ENCODE measurements around the gene PREB. TPM values are rescaled to one million over a fixed set of nuclear protein-coding genes. Genes with fewer than 3 reads are reported as not detected.

Gene PREB
- total and polyA plus RNA-seq, 2 of the 13 experiments (the other 11 are each of a cell fraction or from before 2014, with no cell fraction given): 112 to 192 TPM

DNA sequence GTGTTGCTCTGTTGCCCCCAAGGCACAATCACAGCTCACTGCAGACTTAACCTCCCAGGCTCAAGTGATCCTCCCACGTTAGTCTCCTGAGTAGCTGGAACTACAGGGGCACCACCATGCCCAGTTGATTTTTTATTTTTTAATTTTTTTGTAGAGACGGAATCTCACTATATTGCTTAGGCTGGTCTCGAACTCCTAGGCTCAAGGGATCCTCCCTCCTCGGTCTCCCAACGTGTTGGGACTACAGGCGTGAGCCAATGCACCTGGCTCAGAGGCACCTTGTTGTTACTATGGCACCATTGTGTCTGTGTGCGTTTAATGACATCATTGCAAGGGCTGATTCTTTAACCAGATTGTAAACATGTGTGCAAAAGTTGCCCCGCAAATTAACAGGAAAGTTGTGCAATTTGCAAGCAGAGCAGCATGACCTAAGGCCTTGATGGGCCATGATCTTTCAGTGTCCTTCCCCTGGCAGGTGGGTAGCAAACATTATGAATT is 37.0 kb upstream of the PREB start (continued):
- TF ChIP-seq, protein P1, sequence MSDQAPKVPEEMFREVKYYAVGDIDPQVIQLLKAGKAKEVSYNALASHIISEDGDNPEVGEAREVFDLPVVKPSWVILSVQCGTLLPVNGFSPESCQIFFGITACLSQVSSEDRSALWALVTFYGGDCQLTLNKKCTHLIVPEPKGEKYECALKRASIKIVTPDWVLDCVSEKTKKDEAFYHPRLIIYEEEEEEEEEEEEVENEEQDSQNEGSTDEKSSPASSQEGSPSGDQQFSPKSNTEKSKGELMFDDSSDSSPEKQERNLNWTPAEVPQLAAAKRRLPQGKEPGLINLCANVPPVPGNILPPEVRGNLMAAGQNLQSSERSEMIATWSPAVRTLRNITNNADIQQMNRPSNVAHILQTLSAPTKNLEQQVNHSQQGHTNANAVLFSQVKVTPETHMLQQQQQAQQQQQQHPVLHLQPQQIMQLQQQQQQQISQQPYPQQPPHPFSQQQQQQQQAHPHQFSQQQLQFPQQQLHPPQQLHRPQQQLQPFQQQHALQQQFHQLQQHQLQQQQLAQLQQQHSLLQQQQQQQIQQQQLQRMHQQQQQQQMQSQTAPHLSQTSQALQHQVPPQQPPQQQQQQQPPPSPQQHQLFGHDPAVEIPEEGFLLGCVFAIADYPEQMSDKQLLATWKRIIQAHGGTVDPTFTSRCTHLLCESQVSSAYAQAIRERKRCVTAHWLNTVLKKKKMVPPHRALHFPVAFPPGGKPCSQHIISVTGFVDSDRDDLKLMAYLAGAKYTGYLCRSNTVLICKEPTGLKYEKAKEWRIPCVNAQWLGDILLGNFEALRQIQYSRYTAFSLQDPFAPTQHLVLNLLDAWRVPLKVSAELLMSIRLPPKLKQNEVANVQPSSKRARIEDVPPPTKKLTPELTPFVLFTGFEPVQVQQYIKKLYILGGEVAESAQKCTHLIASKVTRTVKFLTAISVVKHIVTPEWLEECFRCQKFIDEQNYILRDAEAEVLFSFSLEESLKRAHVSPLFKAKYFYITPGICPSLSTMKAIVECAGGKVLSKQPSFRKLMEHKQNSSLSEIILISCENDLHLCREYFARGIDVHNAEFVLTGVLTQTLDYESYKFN (CRISPR knock-in tag; conservative IDR thresholded peaks at IDR 0.05): peak; percentile 95
- TF ChIP-seq ZBTB1 (CRISPR knock-in tag; IDR thresholded peaks at IDR 0.05; ENCODE audit: borderline replicate concordance): peak; percentile 97
- TF ChIP-seq, protein P2, sequence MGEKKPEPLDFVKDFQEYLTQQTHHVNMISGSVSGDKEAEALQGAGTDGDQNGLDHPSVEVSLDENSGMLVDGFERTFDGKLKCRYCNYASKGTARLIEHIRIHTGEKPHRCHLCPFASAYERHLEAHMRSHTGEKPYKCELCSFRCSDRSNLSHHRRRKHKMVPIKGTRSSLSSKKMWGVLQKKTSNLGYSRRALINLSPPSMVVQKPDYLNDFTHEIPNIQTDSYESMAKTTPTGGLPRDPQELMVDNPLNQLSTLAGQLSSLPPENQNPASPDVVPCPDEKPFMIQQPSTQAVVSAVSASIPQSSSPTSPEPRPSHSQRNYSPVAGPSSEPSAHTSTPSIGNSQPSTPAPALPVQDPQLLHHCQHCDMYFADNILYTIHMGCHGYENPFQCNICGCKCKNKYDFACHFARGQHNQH (CRISPR knock-in tag; IDR thresholded peaks at IDR 0.05): peak; percentile 99
- peak; percentile 100 for TF ChIP-seq MIXL1 (CRISPR knock-in tag; IDR thresholded peaks at IDR 0.05)
- TF ChIP-seq PCBP2 (optimal IDR thresholded peaks at IDR 0.05; ENCODE audit: low read depth, low read length, poor library complexity, severe bottlenecking): no peak
- peak; percentile 74 for TF ChIP-seq BRD4 (CRISPR knock-in tag; IDR thresholded peaks at IDR 0.05)
- TF ChIP-seq, protein P3, sequence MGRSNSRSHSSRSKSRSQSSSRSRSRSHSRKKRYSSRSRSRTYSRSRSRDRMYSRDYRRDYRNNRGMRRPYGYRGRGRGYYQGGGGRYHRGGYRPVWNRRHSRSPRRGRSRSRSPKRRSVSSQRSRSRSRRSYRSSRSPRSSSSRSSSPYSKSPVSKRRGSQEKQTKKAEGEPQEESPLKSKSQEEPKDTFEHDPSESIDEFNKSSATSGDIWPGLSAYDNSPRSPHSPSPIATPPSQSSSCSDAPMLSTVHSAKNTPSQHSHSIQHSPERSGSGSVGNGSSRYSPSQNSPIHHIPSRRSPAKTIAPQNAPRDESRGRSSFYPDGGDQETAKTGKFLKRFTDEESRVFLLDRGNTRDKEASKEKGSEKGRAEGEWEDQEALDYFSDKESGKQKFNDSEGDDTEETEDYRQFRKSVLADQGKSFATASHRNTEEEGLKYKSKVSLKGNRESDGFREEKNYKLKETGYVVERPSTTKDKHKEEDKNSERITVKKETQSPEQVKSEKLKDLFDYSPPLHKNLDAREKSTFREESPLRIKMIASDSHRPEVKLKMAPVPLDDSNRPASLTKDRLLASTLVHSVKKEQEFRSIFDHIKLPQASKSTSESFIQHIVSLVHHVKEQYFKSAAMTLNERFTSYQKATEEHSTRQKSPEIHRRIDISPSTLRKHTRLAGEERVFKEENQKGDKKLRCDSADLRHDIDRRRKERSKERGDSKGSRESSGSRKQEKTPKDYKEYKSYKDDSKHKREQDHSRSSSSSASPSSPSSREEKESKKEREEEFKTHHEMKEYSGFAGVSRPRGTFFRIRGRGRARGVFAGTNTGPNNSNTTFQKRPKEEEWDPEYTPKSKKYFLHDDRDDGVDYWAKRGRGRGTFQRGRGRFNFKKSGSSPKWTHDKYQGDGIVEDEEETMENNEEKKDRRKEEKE (IDR thresholded peaks at IDR 0.05): no peak
- TF ChIP-seq HNF4A (CRISPR knock-in tag; IDR thresholded peaks at IDR 0.05): peak; percentile 79
- TF ChIP-seq FOSL2 (CRISPR knock-in tag; IDR thresholded peaks at IDR 0.05): peak; percentile 91
- TF ChIP-seq MEF2D (CRISPR knock-in tag; IDR thresholded peaks at IDR 0.05): peak; percentile 74
- TF ChIP-seq NR2F2 (IDR thresholded peaks at IDR 0.05; ENCODE audit: borderline replicate concordance, low read depth): peak; percentile 81
- no peak for TF ChIP-seq PHB2 (IDR thresholded peaks at IDR 0.05; ENCODE audit: partially characterized antibody)
- TF ChIP-seq MXD4 (CRISPR knock-in tag; IDR thresholded peaks at IDR 0.05): peak; percentile 74
- TF ChIP-seq, protein P4, sequence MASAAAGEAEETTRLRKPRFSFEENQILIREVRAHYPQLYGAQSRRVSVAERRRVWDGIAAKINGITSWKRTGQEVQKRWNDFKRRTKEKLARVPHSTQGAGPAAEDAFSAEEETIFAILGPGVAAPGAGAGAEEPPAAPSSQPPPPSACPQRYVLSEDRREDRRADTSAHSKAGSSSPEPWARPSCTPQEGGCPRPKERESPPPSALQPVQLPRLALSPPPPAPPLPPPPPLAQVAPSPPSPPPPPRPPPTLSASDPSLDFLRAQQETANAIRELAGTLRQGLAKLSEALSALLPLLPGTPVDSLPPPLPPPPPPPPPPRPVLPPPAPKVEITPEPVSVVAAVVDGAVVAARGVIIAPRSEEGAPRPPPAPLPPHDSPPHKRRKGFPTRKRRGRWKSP (CRISPR knock-in tag; IDR thresholded peaks at IDR 0.05): peak; percentile 53; the same call in 1 of the 2 replicates
- TF ChIP-seq RXRB (CRISPR knock-in tag; IDR thresholded peaks at IDR 0.05; ENCODE audit: borderline replicate concordance): peak; percentile 97
- TF ChIP-seq NR2F6 (IDR thresholded peaks at IDR 0.05): peak; percentile 90
- TF ChIP-seq NR2F6 (CRISPR knock-in tag; IDR thresholded peaks at IDR 0.05): peak; percentile 96
- no peak for TF ChIP-seq ZNF737 (CRISPR knock-in tag; IDR thresholded peaks at IDR 0.05; ENCODE audit: borderline replicate concordance)
- peak; percentile 100 for TF ChIP-seq SALL1 (CRISPR knock-in tag; IDR thresholded peaks at IDR 0.05)
- TF ChIP-seq POLR2A (IDR thresholded peaks at IDR 0.05; ENCODE audit: insufficient read depth in 1 of 2, low read depth in 2 of 2, low read length in 2 of 2): no peak
- TF ChIP-seq, protein P5, sequence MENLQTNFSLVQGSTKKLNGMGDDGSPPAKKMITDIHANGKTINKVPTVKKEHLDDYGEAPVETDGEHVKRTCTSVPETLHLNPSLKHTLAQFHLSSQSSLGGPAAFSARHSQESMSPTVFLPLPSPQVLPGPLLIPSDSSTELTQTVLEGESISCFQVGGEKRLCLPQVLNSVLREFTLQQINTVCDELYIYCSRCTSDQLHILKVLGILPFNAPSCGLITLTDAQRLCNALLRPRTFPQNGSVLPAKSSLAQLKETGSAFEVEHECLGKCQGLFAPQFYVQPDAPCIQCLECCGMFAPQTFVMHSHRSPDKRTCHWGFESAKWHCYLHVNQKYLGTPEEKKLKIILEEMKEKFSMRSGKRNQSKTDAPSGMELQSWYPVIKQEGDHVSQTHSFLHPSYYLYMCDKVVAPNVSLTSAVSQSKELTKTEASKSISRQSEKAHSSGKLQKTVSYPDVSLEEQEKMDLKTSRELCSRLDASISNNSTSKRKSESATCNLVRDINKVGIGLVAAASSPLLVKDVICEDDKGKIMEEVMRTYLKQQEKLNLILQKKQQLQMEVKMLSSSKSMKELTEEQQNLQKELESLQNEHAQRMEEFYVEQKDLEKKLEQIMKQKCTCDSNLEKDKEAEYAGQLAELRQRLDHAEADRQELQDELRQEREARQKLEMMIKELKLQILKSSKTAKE (CRISPR knock-in tag; IDR thresholded peaks at IDR 0.05; ENCODE audit: borderline replicate concordance): peak; percentile 84
- TF ChIP-seq ZNF331 (CRISPR knock-in tag; IDR thresholded peaks at IDR 0.05): peak; percentile 91; the same call in 1 of the 2 replicates

All from HepG2 (cell line).